NCI-H2196 (cell line): ENCODE results near the gene BAK1.

ENCODE experiments used
- DNase-seq: peaks from one replicate; lab custom pipeline; 2025; ENCODE audit not compliant: unreplicated experiment; lab: John Stamatoyannopoulos, UW

The BAK1 gene

GRCh38 chr6:33579828-33580714 is at the start of gene BAK1:
TSS of gene BAK1 (minus strand) at chr6:33580276. CDS start at chr6:33577604, 2,672 bp downstream.
- DNase-seq, result peak; percentile 87

- DNase-seq, result peak; percentile 24
Measured at GRCh38 chr6:33628401-33628964, 48.4 kb upstream of the BAK1 start.

- DNase-seq, result no peak
Measured at GRCh38 chr6:33627876-33628275, 47.8 kb upstream of the BAK1 start.

- no peak for DNase-seq
Measured at GRCh38 chr6:33624856-33625255, 44.8 kb upstream of the BAK1 start.

GRCh38 chr6:33623895-33624381 is 43.9 kb upstream of the BAK1 start:
- DNase-seq, result no peak

GRCh38 chr6:33622456-33623431 is 42.7 kb upstream of the BAK1 start:
- no peak for DNase-seq

GRCh38 chr6:33621711-33622388 is 41.8 kb upstream of the BAK1 start:
- peak; percentile 69 for DNase-seq

GRCh38 chr6:33620856-33621710 is 41.0 kb upstream of the BAK1 start, which contains the start of gene ITPR3:
TSS of gene ITPR3 (plus strand) at chr6:33621322. CDS start at chr6:33621603, 281 bp downstream.
- DNase-seq, result peak; percentile 75

- DNase-seq, result peak; percentile 43
Measured at GRCh38 chr6:33620158-33620855, 40.2 kb upstream of the BAK1 start.

GRCh38 chr6:33619166-33619840 is 39.2 kb upstream of the BAK1 start:
- no peak for DNase-seq

- DNase-seq, result no peak
Measured at GRCh38 chr6:33616913-33617312, 36.8 kb upstream of the BAK1 start.

GRCh38 chr6:33616113-33616512 is 36.0 kb upstream of the BAK1 start:
- no peak for DNase-seq

- DNase-seq, result no peak
Measured at GRCh38 chr6:33613795-33614168, 33.7 kb upstream of the BAK1 start.

- no peak for DNase-seq
Measured at GRCh38 chr6:33613146-33613794, 33.2 kb upstream of the BAK1 start.

- DNase-seq, result no peak
Measured at GRCh38 chr6:33610779-33611732, 31.0 kb upstream of the BAK1 start.

- no peak for DNase-seq
Measured at GRCh38 chr6:33610067-33610466, 30.0 kb upstream of the BAK1 start.

- DNase-seq, result no peak
Measured at GRCh38 chr6:33609528-33609927, 29.5 kb upstream of the BAK1 start.
